ENCODE data around the gene DSC1. TPM values are rescaled to one million over a fixed set of nuclear protein-coding genes. Genes with fewer than 3 reads are reported as not detected.

DSC1 gene
- total and polyA plus RNA-seq, 2 of the 13 experiments (the other 11 are each of a cell fraction or from before 2014, with no cell fraction given), result not detected

DNA sequence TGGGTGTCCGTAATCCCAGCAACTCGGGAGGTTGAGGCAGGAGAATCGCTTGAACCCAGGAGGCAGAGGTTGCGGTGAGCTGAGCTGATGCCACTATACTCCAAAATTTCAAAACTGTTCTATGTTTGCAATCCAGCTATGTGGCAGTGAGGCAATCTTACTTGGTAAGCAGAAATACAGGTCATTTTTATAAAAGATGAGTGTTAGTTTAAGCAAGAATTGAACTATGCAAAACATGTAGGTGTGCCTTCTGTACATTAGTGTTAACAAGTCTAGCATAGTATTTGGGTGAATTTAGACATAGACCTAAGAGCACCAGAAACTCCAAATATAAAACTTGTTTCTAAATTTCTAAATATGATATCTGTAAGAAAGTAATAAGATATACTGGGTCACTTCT lies 7.2 kb downstream of the DSC1 start (continued):
- TF ChIP-seq, protein P1, sequence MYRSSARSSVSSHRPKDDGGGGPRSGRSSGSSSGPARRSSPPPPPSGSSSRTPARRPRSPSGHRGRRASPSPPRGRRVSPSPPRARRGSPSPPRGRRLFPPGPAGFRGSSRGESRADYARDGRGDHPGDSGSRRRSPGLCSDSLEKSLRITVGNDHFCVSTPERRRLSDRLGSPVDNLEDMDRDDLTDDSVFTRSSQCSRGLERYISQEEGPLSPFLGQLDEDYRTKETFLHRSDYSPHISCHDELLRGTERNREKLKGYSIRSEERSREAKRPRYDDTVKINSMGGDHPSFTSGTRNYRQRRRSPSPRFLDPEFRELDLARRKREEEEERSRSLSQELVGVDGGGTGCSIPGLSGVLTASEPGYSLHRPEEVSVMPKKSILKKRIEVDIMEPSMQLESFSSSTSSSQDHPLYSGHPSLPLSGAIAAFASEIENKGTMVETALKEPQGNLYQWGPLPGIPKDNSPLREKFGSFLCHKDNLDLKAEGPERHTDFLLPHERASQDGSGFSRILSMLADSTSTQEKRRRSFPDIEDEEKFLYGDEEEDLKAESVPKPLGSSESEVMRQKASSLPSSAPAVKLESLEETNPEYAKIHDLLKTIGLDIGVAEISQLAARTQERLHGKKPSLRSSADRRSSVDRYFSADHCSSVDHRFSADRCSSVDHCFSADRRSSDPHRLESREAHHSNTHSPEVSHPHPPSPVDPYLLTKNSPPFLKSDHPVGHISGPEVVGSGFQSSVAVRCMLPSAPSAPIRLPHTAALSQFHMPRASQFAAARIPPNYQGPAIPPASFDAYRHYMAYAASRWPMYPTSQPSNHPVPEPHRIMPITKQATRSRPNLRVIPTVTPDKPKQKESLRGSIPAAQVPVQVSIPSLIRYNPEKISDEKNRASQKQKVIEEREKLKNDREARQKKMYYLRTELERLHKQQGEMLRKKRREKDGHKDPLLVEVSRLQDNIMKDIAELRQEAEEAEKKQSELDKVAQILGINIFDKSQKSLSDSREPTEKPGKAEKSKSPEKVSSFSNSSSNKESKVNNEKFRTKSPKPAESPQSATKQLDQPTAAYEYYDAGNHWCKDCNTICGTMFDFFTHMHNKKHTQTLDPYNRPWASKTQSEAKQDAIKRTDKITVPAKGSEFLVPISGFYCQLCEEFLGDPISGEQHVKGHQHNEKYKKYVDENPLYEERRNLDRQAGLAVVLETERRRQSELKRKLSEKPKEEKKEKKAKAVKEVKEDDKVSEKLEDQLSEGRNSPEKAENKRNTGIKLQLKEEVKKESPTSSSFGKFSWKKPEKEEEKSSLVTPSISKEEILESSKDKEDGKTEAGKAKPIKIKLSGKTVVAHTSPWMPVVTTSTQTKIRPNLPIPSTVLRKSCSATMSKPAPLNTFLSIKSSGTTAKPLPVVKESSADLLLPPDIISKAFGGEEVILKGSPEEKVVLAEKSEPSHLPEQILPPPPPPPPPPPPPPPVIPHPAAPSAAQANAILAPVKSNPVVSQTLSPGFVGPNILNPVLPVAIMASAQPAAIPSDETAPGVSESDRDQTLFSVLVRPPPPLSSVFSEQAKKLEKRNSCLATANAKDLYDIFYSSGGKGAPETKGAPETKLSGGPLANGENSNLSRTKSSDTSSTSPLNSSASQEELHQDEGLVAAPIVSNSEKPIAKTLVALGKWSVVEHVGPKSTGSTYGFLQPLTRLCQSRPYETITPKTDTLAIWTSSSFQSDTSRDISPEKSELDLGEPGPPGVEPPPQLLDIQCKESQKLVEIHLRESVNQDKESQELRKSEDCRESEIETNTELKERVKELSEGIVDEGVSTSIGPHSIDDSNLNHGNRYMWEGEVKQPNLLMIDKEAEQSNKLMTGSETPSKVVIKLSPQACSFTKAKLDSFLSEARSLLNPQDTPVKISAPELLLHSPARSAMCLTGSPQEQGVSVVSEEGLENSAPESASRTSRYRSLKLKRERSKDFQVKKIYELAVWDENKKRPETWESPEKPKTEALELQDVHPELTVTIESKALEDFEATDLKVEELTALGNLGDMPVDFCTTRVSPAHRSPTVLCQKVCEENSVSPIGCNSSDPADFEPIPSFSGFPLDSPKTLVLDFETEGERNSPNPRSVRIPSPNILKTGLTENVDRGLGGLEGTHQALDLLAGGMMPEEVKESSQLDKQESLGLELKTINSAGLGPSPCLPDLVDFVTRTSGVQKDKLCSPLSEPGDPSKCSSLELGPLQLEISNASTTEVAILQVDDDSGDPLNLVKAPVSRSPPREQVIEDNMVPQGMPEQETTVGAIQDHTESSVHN (CRISPR knock-in tag; IDR thresholded peaks at IDR 0.05), result no peak
- TF ChIP-seq ZMYM4 (CRISPR knock-in tag; IDR thresholded peaks at IDR 0.05) (no peak), MAFK (conservative IDR thresholded peaks at IDR 0.05 in 1 of 2, IDR thresholded peaks at IDR 0.05 in 1 of 2; ENCODE audit: low read length in 2 of 2) (no peak)
- TF ChIP-seq, protein P2, sequence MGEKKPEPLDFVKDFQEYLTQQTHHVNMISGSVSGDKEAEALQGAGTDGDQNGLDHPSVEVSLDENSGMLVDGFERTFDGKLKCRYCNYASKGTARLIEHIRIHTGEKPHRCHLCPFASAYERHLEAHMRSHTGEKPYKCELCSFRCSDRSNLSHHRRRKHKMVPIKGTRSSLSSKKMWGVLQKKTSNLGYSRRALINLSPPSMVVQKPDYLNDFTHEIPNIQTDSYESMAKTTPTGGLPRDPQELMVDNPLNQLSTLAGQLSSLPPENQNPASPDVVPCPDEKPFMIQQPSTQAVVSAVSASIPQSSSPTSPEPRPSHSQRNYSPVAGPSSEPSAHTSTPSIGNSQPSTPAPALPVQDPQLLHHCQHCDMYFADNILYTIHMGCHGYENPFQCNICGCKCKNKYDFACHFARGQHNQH (CRISPR knock-in tag; IDR thresholded peaks at IDR 0.05), result no peak
- TF ChIP-seq, protein P3, sequence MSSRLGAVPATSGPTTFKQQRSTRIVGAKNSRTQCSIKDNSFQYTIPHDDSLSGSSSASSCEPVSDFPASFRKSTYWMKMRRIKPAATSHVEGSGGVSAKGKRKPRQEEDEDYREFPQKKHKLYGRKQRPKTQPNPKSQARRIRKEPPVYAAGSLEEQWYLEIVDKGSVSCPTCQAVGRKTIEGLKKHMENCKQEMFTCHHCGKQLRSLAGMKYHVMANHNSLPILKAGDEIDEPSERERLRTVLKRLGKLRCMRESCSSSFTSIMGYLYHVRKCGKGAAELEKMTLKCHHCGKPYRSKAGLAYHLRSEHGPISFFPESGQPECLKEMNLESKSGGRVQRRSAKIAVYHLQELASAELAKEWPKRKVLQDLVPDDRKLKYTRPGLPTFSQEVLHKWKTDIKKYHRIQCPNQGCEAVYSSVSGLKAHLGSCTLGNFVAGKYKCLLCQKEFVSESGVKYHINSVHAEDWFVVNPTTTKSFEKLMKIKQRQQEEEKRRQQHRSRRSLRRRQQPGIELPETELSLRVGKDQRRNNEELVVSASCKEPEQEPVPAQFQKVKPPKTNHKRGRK (CRISPR knock-in tag; IDR thresholded peaks at IDR 0.05), result no peak

Measured in HepG2 (cell line).